ENCODE data around the gene NHS. TPM values are rescaled to one million over a fixed set of nuclear protein-coding genes. Genes with fewer than 3 reads are reported as not detected.

The NHS gene
- total RNA-seq, 1 donor from 2014 or later: 6.6 TPM

DNA sequence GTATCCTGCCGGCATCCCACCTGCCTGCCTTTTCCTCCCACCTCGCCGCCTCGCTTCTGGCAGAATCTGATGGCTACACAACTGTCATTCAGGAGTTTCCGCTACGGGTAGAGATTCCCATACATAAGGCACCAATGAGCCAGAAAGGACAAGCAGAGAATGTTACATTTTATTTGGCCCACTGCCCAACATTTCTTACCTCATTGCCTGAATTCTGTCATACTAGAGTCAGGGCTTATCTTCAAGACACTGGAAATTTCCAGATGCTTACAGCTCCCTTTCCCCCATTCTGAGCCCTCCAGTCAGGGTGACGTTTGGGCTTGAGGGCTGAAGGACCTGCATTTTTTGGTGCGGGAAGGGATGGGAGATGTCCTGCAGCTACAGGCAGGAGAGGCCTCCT lies 113.0 kb downstream of the NHS start:
- Histone ChIP-seq H3K9ac (ENCODE audit: low read length) (no peak overlapping the region), H3K9me3 (ENCODE audit: insufficient read depth, low read depth, low read length) (no peaks in the 10 kb centered on the region), H3K36me3 (ENCODE audit: insufficient read depth, low read length) (no peaks in the 10 kb centered on the region), H3K4me2 (ENCODE audit: low read length) (no peak overlapping the region), H3K79me2 (ENCODE audit: insufficient read depth, low read length) (peaks cover 6% of the 10 kb centered on the region), H3K4me1 (ENCODE audit: insufficient read depth, low read length) (peaks cover 3% of the 10 kb centered on the region), H3K4me3 (ENCODE audit: insufficient read depth, low read depth, low read length) (no peak overlapping the region), H3K27me3 (ENCODE audit: insufficient read depth, low read length) (no peaks in the 10 kb centered on the region), H2AFZ (ENCODE audit: low read depth, low read length) (no peak overlapping the region), H4K20me1 (ENCODE audit: insufficient read depth, low read length) (no peaks in the 10 kb centered on the region), H3K27ac (ENCODE audit: low read depth, low read length) (no peak overlapping the region)
- FAIRE-seq (peak; percentile 94), DNase-seq (ENCODE audit: low read depth) (peak; percentile 33)
- Mint-ChIP-seq H3K27me3 (ENCODE audit: low read depth, unreplicated experiment) (no peaks in the 10 kb centered on the region), H3K4me1 (ENCODE audit: low read depth, unreplicated experiment) (peaks cover 13% of the 10 kb centered on the region), H3K27ac (ENCODE audit: unreplicated experiment) (no peak overlapping the region), H3K36me3 (ENCODE audit: low read depth, unreplicated experiment) (peaks cover 2% of the 10 kb centered on the region), H3K9me3 (ENCODE audit: unreplicated experiment) (peaks cover 2% of the 10 kb centered on the region), H3K4me3 (ENCODE audit: unreplicated experiment) (no peak overlapping the region)
- TF ChIP-seq, protein P1, sequence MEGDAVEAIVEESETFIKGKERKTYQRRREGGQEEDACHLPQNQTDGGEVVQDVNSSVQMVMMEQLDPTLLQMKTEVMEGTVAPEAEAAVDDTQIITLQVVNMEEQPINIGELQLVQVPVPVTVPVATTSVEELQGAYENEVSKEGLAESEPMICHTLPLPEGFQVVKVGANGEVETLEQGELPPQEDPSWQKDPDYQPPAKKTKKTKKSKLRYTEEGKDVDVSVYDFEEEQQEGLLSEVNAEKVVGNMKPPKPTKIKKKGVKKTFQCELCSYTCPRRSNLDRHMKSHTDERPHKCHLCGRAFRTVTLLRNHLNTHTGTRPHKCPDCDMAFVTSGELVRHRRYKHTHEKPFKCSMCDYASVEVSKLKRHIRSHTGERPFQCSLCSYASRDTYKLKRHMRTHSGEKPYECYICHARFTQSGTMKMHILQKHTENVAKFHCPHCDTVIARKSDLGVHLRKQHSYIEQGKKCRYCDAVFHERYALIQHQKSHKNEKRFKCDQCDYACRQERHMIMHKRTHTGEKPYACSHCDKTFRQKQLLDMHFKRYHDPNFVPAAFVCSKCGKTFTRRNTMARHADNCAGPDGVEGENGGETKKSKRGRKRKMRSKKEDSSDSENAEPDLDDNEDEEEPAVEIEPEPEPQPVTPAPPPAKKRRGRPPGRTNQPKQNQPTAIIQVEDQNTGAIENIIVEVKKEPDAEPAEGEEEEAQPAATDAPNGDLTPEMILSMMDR (IDR thresholded peaks at IDR 0.05; ENCODE audit: insufficient read depth, low read depth, low read length): no peak
- TF ChIP-seq EZH2 (IDR thresholded peaks at IDR 0.05; ENCODE audit: insufficient read depth, low read length): no peak

DNA sequence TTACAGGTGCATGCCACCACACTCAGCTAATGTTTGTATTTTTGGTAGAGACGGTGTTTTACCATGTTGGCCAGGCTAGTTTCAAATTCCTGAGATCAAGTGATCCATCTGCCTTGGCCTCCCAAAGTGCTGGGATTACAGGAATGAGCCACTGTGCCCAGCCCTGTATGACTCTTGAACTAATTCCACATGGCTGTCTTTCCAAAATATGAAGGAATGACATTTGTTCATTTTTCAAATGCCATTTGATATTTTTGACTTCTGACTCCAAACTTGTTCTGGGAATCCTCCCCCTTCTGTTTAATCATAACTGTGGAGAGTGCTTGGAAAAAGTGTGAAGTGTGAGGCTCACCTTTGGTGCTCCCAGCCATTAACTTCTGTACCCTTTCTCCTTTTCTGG lies 119.2 kb downstream of the NHS start:
- H3K4me3 Mint-ChIP-seq (ENCODE audit: unreplicated experiment): no peak overlapping the region
- H3K4me3 ChIP-seq (ENCODE audit: insufficient read depth, low read depth, low read length): no peak overlapping the region
- H3K27me3 Mint-ChIP-seq (ENCODE audit: low read depth, unreplicated experiment): no peaks in the 10 kb centered on the region
- peaks cover 2% of the 10 kb centered on the region for H3K9me3 Mint-ChIP-seq (ENCODE audit: unreplicated experiment)
- peaks cover 32% of the 10 kb centered on the region for H3K79me2 ChIP-seq (ENCODE audit: insufficient read depth, low read length)
- no peaks in the 10 kb centered on the region for H3K36me3 Mint-ChIP-seq (ENCODE audit: low read depth, unreplicated experiment)
- no peak overlapping the region for H3K27ac Mint-ChIP-seq (ENCODE audit: unreplicated experiment)
- H3K9me3 ChIP-seq (ENCODE audit: insufficient read depth, low read depth, low read length): no peaks in the 10 kb centered on the region
- H3K4me2 ChIP-seq (ENCODE audit: low read length): no peak overlapping the region
- no peak overlapping the region for H3K27ac ChIP-seq (ENCODE audit: low read depth, low read length)
- no peaks in the 10 kb centered on the region for H3K4me1 ChIP-seq (ENCODE audit: insufficient read depth, low read length)
- DNase-seq (ENCODE audit: low read depth) (no peak), FAIRE-seq (no peak)
- no peak overlapping the region for H2AFZ ChIP-seq (ENCODE audit: low read depth, low read length)
- H3K27me3 ChIP-seq (ENCODE audit: insufficient read depth, low read length): no peaks in the 10 kb centered on the region
- no peaks in the 10 kb centered on the region for H4K20me1 ChIP-seq (ENCODE audit: insufficient read depth, low read length)
- no peaks in the 10 kb centered on the region for H3K36me3 ChIP-seq (ENCODE audit: insufficient read depth, low read length)
- peaks cover 8% of the 10 kb centered on the region for H3K4me1 Mint-ChIP-seq (ENCODE audit: low read depth, unreplicated experiment)
- H3K9ac ChIP-seq (ENCODE audit: low read length): no peak overlapping the region
- TF ChIP-seq EZH2 (IDR thresholded peaks at IDR 0.05; ENCODE audit: insufficient read depth, low read length): no peak
- TF ChIP-seq, protein P1 (IDR thresholded peaks at IDR 0.05; ENCODE audit: insufficient read depth, low read depth, low read length): no peak

GRCh38 chrX:17495052-17495451 lies 120.1 kb downstream of the NHS start:
- DNase-seq (ENCODE audit: low read depth) (no peak), FAIRE-seq (no peak)
- H3K27me3 Mint-ChIP-seq (ENCODE audit: low read depth, unreplicated experiment): no peaks in the 10 kb centered on the region
- H3K36me3 ChIP-seq (ENCODE audit: insufficient read depth, low read length): no peaks in the 10 kb centered on the region
- H3K4me3 Mint-ChIP-seq (ENCODE audit: unreplicated experiment): no peak overlapping the region
- H4K20me1 ChIP-seq (ENCODE audit: insufficient read depth, low read length): peaks cover 2% of the 10 kb centered on the region
- H2AFZ ChIP-seq (ENCODE audit: low read depth, low read length): no peak overlapping the region
- H3K4me2 ChIP-seq (ENCODE audit: low read length): no peak overlapping the region
- TF ChIP-seq, protein P1 (IDR thresholded peaks at IDR 0.05; ENCODE audit: insufficient read depth, low read depth, low read length): no peak
- TF ChIP-seq EZH2 (IDR thresholded peaks at IDR 0.05; ENCODE audit: insufficient read depth, low read length): no peak
- no peaks in the 10 kb centered on the region for H3K27me3 ChIP-seq (ENCODE audit: insufficient read depth, low read length)
- no peaks in the 10 kb centered on the region for H3K9me3 ChIP-seq (ENCODE audit: insufficient read depth, low read depth, low read length)
- H3K36me3 Mint-ChIP-seq (ENCODE audit: low read depth, unreplicated experiment): no peaks in the 10 kb centered on the region
- H3K9me3 Mint-ChIP-seq (ENCODE audit: unreplicated experiment): peaks cover 2% of the 10 kb centered on the region
- H3K4me3 ChIP-seq (ENCODE audit: insufficient read depth, low read depth, low read length): no peak overlapping the region
- peaks cover 33% of the 10 kb centered on the region for H3K79me2 ChIP-seq (ENCODE audit: insufficient read depth, low read length)
- peaks cover 14% of the 10 kb centered on the region for H3K4me1 Mint-ChIP-seq (ENCODE audit: low read depth, unreplicated experiment)
- peaks cover 7% of the 10 kb centered on the region for H3K4me1 ChIP-seq (ENCODE audit: insufficient read depth, low read length)
- H3K27ac ChIP-seq (ENCODE audit: low read depth, low read length): no peak overlapping the region
- H3K9ac ChIP-seq (ENCODE audit: low read length): no peak overlapping the region
- no peak overlapping the region for H3K27ac Mint-ChIP-seq (ENCODE audit: unreplicated experiment)
